ENCODE measurements around the gene UBA52.
"Not testable (repeated sequence)": the region's sequence is repeated elsewhere in the genome, so short reads cannot be mapped to it uniquely, and the experiment has no call there.

Gene UBA52

DNA sequence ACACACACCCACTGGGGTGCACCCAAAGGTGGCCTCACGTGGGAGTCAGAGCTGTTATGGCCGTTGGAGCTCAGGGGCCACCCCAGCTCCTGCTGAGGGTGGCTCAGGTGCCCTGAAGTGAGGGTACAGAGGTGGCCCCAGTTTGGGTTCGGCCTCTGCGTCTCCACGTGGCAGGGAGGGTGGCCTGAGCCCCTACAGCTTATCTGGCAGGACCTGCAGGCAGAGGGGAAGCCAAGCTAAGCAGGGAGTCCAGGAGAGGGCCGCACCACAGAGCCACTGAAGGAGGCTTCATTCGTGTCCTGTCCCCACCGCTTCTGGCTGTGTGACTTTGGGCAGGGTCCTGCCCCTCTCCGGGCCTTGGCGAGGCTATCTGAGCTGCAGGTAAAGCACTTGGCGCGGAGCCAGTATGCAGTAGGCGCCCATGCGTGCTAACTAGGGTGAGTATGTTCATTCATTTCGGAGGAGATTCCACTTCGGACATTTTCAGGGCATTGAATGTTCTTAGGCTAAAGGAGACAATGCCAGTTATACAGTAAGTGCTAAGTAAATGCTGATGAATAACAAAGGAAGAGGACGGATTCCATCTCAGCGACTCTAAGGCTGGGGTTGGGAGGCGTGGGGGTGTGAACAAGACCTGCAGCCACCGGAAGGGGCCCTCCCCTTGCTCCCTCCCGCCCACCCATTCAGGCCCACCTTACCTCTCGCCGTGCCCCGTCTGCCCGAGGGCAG, 21.9 kb downstream of the UBA52 start:
- no peak for DNase-seq (ENCODE audit: low read depth)

DNA sequence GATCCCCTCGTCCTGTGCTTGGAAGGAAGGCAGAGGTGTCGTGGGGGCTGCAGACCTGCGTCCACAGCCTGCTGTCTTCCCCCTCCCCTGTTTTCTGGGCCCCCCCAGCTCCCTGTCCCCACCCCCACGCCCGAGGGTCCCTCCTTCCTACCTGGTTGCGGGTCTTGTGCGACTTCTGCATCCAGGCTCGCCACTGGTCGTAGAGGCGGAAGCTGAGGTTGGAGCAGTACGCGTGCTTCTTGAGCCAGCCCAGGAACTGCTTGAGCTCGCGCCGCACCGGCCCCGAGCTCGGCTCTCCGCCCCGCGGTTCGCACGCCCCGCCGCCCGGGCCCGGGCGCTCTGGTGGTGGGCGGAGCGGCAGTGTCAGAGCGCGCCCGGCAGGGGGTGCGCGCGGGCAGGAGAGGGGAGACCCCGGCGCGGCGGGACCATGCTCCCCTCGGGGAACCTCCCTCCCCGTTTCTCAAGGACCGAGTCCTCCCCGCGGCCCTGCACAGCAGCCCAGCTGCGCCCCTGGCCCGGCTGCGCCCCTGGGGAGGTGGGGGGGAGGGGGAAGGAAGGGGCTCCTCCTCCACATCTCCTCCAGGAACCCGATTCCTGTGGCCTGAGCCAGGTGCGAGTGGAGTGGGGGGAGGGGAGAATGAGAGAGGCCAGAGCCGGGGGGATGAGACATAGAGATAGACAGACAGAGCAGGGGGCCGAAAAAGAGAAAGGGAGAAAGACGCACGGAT, 22.6 kb downstream of the UBA52 start:
- peak; percentile 44 for DNase-seq (ENCODE audit: low read depth)

GRCh38 chr19:18594824-18595373, 23.2 kb downstream of the UBA52 start:
- no peak for DNase-seq (ENCODE audit: low read depth)

DNA sequence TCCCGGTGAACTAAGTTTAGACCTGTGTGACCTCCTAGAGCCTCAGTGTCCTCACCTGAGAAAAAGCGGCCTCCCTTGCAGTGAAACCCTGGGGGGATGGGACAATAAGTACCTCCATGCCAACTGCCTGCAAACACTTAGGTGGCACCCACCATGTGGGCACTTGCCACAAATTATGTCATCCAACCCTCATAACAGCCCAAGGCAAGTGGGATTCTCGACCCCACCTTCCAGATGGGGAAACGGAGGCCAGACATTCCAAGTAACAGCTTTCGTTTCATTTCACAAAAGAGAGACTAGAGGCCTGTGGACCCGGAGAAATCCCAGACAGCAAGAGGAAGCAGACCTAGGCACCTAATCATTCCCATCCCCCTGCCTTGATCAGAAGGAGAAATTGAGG, 23.8 kb downstream of the UBA52 start:
- no peak for DNase-seq (ENCODE audit: low read depth)

GRCh38 chr19:18596752-18597157, 25.1 kb downstream of the UBA52 start:
- no peak for DNase-seq (ENCODE audit: low read depth)

DNA sequence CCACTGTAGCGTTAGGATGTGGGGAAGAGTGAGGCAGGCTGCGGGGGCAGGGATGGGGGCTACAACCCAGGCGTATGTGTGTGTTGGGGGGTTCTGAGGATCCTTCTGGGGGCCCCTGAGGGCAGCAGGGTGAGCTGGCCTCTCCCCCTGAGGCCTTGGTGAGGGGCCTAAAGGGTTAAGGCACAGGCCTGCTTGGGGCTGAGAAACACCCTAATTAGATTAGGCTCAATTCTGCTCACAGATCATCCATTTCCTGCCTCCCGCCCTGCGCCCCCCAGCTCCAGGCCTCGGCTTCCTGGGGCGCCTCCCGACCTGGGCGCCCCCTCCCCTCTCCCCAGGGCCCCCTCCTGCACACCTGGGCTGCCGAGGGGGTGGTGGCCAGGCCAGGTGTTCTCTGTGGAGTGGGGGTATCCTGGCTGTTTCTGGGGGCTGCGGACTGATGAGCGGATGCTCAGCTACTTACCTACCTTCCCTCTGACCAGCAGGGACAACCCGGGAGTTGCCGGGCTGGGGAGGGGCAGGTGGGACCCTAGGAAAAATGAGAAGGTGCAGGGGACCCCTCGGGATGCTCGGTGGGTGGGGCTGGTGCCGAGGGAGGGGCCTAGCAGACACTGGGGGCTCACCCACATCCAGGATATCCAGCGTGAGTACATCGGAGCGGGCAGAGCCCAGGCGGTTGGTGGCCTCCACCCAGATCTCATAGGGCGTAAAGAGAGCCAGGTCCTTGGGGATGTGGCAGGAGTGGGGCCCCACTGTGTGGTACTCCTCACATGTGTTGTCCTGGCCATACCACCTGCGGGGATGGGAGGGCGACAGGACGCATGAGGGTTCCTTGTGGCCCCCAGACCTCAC, 26.4 kb downstream of the UBA52 start:
- DNase-seq (ENCODE audit: low read depth), result no peak

GRCh38 chr19:18599485-18599884, 27.8 kb downstream of the UBA52 start:
- no peak for DNase-seq (ENCODE audit: low read depth)

DNA sequence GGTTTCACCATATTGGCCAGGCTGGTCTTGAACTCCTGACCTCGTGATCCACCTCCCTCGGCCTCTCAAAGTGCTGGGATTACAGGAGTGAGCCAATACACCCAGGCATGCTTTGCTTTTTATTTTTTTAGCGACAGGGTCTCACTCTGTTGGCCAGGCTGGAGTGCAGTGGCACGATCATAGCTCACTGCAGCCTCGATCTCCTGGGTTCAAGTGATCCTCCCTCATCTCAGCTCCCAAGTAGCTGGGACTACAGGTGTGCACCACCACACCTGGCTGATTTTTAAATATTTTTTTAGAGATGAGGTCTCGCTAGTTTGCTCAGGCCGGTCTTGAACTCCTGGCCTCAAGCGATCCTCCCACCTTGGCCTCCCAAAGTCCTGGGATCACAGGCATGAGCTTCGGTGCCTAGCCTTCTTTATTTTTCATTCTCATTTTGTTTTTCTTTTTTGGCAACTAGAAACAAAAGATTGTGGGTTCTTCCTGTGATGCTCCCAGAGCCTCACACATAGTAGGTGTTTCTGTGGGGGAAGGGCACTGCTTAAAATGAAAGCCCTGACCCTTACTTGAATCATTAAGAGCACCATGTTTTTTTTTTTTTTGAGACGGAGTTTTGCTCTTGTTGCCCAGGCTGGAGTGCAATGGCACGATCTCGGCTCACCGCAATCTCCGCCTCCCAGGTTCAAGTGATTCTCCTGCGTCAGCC, 29.2 kb downstream of the UBA52 start:
- DNase-seq (ENCODE audit: low read depth), result not testable (repeated sequence)

GRCh38 chr19:18601875-18602274, 30.2 kb downstream of the UBA52 start:
- no peak for DNase-seq (ENCODE audit: low read depth)

DNA sequence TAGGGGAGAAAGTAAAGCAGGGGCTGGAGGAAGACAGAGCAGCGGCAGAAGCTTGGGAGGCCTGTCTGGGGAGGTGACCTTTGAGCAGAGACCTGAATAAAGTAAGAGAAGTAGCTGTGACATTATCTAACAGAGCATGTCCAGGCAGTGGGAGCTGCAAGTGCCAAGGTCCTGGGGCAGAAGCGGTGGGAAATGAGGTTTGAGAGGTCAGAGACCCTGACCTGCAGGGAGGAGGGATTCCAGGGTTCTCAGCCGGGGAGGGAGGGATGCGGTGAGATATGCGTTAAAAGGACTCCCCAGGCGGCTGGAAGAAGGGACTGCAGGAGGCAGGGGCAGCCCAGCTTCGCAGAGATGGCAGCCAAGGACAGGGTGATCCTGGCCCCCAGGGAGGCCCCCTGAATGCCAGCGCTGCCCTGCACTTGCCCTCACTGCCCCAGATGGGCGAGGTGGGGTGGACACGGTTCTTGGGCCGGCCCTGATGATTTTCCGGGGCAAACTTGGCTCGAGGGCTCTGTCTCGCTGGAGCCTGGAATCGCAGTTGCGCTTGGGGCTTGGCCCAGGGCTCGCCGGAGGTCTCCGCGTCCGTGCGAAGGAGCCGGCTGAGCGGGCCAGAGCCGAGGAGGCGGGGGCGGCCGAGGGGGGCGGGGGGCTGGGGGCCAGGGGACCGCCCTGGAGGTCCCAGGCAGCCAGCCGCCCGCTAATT, 31.7 kb downstream of the UBA52 start:
- DNase-seq (ENCODE audit: low read depth), result no peak

DNA sequence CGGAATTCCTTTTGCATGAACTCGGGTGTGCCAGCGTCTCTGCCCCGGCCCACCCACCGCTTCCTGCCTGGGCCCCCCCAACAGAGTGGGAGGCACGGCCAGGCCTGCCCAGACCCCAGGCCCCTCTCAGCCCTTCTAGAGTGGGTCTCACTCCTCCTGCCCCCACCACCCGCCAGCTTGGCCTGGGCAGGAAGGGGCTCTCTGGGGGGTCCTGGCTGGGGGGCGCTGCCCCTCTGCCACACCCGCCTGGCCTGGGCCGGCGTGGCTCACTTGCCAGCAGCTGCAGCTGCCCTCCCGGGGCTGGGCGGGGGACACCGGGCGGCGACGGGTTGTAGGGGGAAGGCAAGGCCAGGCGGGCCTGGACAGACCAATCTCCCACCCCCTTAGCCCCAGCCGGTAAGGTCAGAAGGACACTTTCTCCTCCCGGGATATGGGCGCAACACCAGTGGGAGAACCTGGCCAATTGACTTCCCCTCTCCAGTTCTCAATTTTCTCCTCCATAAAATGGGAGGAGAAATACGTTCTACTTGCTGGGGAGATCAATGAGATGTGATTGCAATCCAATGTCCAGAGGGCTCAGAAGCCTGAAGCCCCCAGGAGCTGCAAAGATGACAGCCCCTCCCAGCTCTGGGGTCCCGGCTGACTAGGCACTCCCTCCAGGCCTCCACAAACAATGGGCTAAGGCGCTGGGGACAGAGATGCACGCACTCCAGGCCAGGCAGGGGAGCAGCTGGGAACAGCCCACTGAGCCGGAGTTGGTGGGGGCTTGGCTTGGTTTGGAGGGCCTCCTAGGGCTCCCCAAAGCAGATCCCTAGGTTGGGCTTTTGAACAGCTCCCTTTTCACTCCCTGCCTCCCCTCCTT, 32.5 kb downstream of the UBA52 start:
- no peak for DNase-seq (ENCODE audit: low read depth)

GRCh38 chr19:18604820-18605159, 33.1 kb downstream of the UBA52 start:
- no peak for DNase-seq (ENCODE audit: low read depth)

- DNase-seq (ENCODE audit: low read depth), result no peak
Observed at GRCh38 chr19:18605196-18605545, 33.5 kb downstream of the UBA52 start.

DNA sequence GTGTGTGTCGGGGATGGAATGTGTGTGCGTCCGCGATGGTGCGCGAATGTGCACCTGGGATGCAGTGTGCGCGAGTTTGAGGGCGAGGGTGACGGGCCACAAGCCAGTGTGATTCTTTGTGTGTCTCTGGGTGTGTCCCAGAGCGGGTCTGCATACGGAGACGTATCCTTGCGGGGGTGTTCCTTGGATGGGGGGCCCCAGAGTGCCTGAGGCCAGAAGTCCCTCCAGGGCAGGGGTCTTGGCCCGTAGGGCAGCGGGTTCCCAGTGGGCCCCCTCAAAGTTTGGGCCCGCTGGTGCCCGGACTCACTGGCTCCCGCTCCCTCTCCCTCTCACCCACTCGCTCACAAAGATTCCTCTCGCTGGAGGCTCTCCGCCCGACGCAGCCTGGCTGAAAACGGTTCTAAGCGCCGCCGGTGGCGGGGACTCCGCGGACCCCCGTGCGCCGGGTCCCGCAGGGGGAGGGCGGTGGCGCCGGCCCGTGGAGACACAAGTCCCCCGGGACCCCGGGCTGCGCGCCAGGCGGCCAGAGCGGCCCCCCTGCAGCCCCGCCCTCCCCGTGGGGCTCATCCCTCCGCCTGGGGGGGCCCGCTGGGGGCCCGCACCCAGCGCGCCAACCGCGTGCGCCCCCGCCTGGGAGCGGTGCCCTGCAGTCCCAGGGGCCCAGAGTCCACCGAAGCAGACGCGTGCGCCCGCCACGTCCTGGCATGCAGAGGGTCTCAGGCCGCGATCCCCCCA, 34.1 kb downstream of the UBA52 start:
- no peak for DNase-seq (ENCODE audit: low read depth)

- no peak for DNase-seq (ENCODE audit: low read depth)
Observed at GRCh38 chr19:18606281-18607225, 34.9 kb downstream of the UBA52 start, which contains the start of gene CRLF1. TSS of gene CRLF1 (minus strand) at chr19:18606799. CDS start at chr19:18606656, 143 bp downstream.

DNA sequence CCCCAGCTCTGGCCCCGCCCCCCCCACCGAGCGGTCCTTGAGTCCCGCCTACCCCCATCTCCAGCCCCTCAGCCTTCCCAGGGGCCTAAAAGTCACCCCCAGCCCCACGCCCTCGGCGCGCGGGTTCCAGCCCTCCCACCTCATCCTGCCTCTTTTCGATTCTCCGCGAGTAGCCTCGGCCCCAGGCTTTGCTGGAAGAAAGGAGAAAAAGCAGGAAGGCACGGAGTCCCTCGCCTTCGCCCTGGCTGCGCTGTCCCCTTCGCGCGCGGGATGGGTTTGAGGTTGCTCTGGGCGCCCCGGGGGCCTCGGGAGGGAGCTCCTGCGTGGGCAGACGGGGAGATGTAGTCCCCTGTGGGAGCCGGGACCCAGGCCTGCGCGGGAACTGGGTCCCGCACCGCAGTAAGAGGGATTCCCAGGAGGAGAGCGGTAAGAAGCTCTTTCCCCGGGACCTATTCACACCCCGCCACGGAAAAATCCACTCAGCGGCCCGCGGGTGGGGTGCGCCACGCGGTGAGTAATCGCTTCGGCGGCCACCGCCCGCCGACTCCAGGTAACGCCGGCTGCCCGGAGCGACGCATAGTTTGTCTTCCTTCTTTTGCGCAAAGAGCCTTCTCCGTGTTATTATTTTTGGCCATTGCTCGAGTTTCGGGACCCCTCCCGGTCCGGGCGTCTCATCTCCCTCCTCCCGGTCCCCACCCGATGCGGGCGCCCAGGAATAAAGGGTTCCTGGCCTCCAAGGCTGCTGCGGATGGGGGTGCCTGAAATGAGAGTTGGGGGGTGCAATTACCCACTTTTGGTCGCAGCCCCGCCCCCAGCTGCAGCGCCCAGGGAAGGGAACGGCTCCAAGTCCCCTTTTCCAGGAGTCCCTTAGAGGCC, 35.8 kb downstream of the UBA52 start:
- DNase-seq (ENCODE audit: low read depth), result no peak

GRCh38 chr19:18608102-18608804, 36.6 kb downstream of the UBA52 start:
- no peak for DNase-seq (ENCODE audit: low read depth)
